NCI-H1417 treated with DMSO at 0.1 percent for 48 hours (cell line): Measurements from ENCODE around the gene TBC1D22A.
"Not testable (repeated sequence)": the region's sequence is repeated elsewhere in the genome, so short reads cannot be mapped to it uniquely, and the experiment has no call there.

Experiments
- DNase-seq: peaks from one replicate; lab custom pipeline; 2025; lab: John Stamatoyannopoulos, UW

TBC1D22A gene

GRCh38 chr22:46972901-46973831 is 210.7 kb downstream of the TBC1D22A start:
- DNase-seq = no peak

- no peak for DNase-seq
Observed at GRCh38 chr22:46974077-46974476, 211.6 kb downstream of the TBC1D22A start.

GRCh38 chr22:46974631-46975585 is 212.5 kb downstream of the TBC1D22A start:
- no peak for DNase-seq

DNA sequence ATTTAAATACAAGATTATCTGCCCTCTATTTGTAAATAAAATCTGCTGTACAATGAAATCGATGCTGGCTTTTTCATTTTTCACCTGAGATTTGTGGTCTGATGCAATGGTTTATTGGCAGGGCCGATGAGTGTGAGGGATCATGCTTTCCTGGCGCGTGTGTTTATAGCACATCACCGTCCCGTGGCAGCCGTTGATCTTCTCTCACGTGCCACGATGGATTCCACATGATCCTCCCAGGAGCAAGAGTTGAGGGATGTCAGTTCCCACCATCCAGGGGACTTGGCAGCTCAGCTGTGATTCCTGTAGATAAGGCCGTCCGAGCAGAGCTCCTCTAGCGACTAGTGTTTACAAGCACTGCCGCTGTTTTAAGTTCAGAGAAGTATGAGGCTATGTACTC is 213.7 kb downstream of the TBC1D22A start:
- DNase-seq = no peak

- no peak for DNase-seq
Observed at GRCh38 chr22:46976598-46976997, 214.1 kb downstream of the TBC1D22A start.

GRCh38 chr22:46977656-46978343 is 215.3 kb downstream of the TBC1D22A start:
- no peak for DNase-seq

GRCh38 chr22:46978668-46979067 is 216.2 kb downstream of the TBC1D22A start:
- not testable (repeated sequence) for DNase-seq

GRCh38 chr22:46979506-46979905 is 217.1 kb downstream of the TBC1D22A start:
- DNase-seq = no peak

- DNase-seq = no peak
Observed at GRCh38 chr22:46980392-46980791, 217.9 kb downstream of the TBC1D22A start.

GRCh38 chr22:46982635-46983034 is 220.2 kb downstream of the TBC1D22A start:
- no peak for DNase-seq

GRCh38 chr22:46983046-46983445 is 220.6 kb downstream of the TBC1D22A start:
- no peak for DNase-seq

DNA sequence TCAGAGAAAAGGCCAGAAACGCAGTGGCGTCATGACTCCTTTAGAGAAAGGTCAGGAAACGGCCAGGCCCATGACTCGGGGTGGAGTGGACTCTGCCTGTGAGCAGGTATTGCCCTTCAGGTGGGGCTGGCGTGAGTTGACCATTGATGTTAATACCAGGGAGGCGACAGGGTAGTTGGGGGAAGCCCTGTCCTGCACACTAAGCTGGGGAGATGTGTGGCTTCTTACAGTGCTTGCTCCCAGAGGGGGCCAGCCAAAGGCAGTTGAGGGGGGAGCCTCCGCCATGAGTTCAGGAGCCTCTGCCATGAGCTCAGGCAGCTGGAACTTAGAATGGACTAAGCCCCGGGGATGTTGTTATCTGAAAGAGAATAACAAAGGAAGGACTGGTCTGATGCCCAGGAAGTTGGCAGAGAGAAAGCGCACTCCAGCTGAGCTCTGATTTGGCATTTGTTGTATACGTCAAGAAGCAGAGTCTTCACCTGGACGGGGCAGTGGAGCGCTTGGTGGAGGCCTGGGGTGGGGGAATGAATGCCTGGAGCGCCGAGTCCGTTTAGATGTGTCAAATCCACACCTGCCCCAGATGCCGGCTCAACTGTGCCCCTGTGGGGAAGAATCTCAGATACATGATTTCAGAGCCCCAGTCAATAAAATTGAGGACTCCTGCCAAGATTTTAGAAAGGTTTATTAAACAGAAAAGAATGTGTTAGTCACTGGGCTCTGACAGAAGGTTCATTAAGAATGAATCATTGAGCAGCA is 222.5 kb downstream of the TBC1D22A start:
- DNase-seq = no peak

DNA sequence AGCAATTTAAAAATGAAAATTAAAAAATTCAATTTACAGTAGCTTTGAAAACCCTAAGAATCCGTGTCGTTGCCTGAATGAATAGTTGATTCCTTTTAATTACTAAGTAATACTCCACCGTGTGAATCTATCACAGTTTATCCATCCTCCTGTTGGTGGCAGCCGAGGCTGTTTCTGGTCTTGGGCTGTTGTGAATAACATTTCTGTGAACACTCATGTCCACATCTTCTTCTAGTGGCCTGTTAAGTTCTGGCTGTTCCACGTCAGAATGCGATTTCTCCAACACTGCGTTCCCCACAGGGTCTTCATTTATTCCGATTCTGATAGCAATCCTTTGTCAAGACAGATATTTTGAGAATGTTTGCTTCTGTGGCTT is 223.0 kb downstream of the TBC1D22A start:
- DNase-seq = no peak

DNA sequence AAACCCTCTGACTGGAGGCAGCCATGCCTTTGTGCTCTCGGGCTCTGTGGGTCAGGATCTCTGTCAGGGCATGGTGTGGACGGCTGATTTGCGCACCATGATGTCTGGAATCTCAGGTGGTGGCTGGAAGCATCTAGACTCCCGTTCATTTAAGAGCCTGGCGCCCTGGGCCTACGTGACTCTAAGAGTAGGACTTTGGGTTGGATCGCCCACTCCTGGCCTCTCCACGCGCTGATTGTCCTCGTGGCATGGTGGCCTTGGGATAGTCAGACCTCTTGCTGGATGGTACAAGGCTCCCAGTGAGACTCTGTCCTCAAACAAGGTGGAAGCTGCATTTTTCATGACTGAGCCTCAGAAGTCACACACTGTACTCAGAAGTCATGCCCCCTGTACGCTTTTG is 224.3 kb downstream of the TBC1D22A start:
- DNase-seq = no peak

GRCh38 chr22:46990937-46991550 is 228.6 kb downstream of the TBC1D22A start:
- no peak for DNase-seq

DNA sequence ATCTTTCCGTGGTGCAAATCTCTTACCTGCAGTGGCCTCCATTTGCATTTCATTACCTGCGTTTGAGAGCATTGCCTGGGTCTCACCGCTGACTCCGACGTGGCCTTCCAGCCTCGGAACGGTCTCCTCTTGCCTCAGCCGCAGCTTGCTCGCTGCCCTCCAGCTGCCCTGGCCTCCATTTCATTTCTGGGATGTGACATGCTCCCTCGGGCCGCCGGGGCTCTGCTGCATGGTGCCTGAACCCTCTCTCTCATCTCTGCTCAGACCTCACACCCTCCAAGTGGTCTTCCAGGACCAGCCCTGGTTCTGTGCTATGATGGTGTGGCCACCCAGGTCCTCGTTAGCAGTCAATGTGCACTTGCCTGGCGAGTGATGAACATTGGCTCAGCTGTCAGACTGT is 229.2 kb downstream of the TBC1D22A start:
- no peak for DNase-seq

DNA sequence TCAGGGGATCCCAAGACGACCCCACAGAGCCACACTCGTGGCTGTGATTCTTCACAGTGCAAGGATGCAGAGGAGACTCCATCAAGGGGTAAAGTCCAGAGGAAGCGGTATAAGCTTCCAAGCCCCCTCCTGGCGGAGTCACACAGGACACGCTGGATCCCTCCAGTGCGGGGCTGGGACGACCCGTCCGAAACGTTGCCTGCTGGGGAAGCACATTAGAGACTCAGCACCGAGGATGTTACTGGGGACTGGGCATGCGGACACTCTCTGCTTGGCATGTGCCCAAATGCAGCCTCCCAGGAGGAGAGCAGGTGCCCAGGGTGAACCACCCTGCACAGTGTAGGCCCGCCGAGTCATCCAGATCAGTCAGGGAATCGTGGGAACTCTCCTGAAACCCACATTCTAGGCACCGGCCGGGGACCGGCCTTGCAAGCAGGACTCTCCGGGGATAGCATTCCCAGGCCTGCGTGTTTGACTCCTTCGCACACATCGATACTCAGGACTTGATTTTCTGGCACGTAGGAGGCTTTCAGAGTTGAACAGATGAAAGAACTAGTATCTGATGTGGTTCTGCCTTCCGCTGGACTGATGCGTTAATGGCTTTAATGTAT is 229.8 kb downstream of the TBC1D22A start:
- DNase-seq = no peak

DNA sequence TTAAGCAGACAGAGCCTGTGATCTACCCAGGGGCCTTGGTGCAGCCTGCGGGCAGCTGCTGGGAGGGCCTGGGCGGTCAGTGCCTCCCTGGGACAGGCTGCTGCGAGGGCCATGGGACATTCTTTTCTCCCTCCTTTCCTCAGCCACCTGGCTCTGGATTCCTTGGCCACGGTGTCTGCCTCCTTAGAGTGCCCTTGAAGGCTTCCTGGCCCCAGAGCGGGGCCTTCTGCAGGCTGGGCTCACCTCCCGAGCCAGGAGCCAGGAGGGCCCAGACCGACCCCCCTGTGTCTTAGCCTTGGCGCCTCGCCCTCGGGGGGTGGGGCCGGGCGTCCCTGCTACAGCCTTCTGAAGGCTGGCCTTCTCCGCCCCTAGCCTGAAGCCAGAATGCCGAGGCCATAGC is 231.2 kb downstream of the TBC1D22A start:
- no peak for DNase-seq

- no peak for DNase-seq
Observed at GRCh38 chr22:46994265-46994664, 231.8 kb downstream of the TBC1D22A start.

GRCh38 chr22:46994983-46995382 is 232.5 kb downstream of the TBC1D22A start:
- DNase-seq = no peak
